Left renal pelvis (tissue), 4 donors: ENCODE results near the gene ZNF12. TPM values are rescaled to one million over a fixed set of nuclear protein-coding genes. Genes with fewer than 3 reads are reported as not detected.
A peak's percentile ranks its signal among the peaks of the same experiment; 100 is the strongest.
"Not testable (repeated sequence)": the region's sequence is repeated elsewhere in the genome, so short reads cannot be mapped to it uniquely, and the experiment has no call there.

Experiments
- DNase-seq, 4 donors: peaks; one replicate each; pipeline ENCODE4 v3.0.0-alpha.2; 2013; ENCODE audit warnings: low read depth in 4 of 4, low spot score in 3 of 4
- polyA plus RNA-seq, 4 donors: library from polyadenylated mRNA; unstranded; fragments of 120-200 nt; gene quantifications; one replicate each; pipeline ENCODE4 v1.2.1, GENCODE V29; 2013; ENCODE audit not compliant: insufficient read length in 4 of 4

Gene ZNF12
- polyA plus RNA-seq = 10 to 100 TPM; 37.3 to 50.4 (median 39.5) TPM

DNA sequence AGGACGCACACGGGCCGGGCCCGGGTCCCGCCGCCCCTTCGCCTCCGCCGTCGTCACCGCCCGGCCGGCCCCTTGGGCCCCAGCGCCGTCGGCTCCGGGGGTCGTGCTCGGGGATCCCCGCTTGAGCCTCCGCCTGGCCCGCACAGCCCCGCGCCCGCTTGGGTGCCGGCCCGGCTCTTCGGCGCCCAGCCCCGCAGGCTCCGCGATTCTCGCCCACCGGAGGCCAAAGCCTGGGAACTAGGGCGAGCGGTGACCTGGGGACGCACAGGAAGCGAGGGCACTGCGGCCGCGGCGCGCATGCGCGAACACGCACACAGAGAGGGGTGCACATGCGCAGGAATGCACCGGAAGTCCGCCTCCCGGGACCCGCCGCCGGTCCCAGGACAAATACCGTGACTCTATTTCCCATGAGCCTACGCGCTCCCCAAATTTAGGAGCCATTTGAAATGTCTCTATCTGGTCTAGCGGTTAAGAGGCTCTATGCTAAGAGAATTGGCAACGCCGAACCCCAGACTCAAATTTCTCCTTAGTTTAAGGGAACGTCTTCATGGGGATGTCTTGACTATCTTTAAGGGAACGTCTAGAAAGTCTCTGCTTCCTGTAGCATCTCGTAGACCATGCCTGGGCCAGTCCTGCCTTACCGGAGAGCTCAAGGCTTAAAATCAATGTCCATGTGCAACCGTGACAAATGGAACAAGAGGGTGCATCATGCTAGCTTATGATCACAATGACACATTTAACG, at the start of gene ZNF12:
TSS of gene ZNF12 (minus strand) at position 282 of the 742 bp plus-strand sequence. CDS start 1,774 bp downstream, outside the sequence.
- peak; percentile 88 to 90 (median 89) for DNase-seq

DNA sequence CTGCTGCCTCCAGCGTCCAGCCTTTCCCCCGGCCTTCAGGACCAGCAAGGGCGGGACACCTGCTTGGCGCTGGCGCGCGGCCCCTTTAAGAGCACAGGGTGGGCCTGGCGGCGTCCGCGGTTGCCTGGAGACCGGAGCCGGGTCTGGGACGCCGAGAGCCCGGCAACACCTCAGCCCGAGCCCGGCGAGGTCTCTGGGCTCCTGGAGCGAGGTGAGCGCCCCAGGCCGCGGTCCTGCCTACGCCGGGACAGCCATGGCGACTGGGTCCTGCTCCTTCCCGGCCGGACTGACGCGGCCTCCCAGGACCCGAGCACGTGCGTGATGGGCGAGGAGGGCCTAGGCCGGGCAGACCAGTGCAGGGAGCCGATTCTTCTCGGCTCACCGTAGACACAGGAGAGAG, 47.2 kb upstream of the ZNF12 start, which contains the start of gene RSPH10B2:
TSS of gene RSPH10B2 (plus strand) at position 140 of the 400 bp plus-strand sequence. CDS start 3,575 bp downstream, outside the sequence.
- DNase-seq = not testable (repeated sequence)

DNA sequence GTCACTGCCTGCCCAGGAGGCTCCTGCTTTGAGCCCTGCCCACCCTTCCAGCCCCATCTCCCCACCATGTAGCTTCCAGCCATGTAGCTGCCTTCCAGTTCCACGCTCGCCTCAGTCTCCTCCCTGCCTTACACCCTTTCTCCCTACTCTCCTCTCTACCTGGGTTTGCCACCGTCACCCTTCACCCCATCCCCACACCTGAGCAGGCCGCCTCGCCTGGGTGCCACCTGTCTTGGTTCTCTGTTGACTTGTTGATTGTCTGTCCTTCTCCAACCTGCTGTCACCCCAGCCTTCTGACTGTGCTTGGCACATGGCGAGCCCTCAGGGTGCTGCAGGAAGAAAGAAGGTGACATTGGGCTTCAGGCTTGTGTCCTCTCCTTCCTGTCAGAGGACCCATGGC, 43.4 kb upstream of the ZNF12 start:
- DNase-seq = not testable (repeated sequence)

DNA sequence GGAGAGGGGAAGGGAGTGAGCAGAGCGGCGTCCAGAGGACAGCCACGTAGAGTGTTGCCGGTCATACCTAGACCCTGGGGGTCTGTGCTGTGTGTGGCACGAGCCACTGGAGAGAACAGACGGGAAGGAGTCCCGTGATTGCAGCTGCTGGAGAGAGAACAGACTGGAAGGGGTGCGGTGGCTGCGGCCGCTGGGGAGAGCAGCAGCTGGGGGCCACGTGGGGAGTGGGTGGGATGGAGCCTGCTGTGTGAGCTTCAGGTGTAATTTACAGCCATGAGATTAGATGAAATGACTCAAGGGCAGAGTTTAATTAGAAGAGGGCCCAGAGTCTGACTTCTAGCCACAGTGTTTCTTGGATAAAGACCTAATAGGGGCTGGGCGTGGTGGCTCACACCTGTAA, 42.6 kb upstream of the ZNF12 start:
- not testable (repeated sequence) for DNase-seq

DNA sequence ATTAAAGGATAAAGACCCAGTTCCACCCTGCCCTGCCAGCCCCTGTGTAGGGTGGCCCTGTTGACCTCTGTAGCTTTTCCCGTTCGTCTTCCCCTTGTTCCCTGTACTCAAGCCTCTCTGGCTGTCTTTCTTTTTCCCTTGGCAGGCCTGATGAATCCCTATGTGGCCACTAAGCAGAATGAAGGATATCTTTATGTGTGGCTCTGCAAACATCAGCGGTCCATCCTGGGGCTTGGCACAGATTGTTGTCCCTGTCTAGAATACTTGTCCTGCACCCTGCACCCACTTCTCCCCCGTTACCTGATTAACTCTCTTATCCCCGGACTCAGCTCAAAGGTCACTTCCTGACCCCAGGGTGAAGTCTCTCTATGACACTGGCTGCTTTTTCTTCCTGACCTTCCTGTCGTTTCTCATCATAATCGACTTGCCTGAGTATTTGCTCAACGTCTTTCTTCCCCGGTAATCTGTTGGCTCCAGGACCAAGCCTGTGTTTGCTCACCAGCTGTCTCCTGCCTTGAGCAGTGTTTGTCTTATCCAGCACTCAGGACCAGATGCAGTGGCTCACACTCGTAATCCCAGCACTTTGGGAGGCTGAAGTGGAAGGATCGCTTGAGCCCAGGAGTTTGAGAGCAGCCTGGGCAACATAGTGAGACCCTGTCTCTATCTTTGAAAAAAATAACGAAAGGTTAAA, 37.8 kb upstream of the ZNF12 start:
- not testable (repeated sequence) for DNase-seq

DNA sequence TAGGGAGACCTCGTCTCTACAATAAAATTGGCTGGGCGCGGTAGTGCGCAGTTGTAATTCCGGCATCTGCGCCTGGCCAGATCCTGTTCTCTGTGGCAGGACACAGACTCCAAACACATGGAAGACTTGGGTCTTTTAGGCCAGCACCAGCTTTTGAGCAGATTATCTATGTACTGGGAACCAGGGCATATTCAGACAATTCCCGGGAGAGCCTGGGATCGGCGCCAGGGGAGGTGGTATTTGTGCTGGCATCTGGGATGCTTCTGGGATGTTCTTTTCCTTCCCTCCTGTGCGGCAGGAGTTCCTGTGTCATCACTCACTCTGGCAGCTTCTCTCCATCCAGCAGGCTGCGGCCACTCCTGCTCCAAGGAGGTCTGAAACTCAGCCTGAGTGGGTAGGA, 31.7 kb upstream of the ZNF12 start:
- DNase-seq = not testable (repeated sequence)

DNA sequence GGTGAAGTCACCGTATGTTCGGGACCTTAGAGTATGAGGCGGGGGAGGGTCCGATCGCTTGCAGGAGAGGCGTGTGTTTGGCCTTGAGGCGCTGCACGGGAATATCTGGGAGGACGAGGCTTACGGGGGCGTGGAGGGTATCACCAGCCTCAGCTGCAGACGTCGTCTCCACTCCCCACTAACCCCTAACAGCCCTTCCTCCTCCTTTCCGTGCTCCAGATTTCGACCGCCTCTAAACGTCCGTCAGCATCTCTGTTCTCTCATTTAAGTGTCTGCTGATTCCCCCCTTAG, 23.5 kb upstream of the ZNF12 start:
- peak in 2 of 4 donors; percentile 12 to 16 for DNase-seq

DNA sequence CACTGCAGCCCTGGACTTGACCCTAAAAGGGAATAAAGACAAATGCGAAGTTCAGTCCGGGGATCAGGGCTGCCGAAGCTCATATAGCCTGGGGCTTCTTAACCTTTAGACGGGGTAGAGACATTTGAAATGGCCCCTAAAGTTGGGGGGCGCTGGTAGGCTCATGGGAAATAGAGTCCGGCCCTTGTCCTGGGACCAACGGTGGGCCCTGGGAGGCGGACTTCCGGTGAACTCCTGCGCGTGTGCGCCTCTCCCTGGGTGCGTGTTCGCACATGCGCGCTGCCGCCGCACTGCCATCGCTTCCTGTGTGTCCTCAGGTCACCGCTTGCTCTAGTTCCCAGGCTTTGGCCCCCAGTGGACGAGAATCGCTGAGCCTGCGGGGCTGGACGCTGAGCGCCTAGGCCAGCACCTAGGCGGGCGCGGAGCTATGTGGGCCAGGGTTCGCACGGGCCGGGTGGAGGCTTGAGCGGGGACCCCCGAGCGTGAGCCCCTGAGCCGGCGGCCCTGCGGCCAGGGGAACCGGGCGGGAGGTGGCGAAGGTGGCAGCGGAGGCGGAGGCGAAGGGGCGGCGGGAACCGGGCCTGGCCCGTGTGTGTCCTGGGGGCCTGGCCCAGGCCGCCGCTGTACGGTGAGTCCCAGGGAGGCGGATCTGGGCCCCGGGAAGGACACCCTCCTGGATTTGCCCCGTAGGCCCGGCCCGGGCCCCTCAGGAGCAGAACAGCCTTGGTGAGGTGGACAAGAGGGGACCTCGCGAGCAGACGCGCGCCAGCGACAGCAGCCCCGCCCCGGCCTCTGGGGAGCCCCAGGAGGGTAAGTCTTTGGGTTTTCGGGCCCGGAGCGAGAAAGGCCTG, 23.0 kb upstream of the ZNF12 start:
- DNase-seq = peak; percentile 79 to 87 (median 86)

DNA sequence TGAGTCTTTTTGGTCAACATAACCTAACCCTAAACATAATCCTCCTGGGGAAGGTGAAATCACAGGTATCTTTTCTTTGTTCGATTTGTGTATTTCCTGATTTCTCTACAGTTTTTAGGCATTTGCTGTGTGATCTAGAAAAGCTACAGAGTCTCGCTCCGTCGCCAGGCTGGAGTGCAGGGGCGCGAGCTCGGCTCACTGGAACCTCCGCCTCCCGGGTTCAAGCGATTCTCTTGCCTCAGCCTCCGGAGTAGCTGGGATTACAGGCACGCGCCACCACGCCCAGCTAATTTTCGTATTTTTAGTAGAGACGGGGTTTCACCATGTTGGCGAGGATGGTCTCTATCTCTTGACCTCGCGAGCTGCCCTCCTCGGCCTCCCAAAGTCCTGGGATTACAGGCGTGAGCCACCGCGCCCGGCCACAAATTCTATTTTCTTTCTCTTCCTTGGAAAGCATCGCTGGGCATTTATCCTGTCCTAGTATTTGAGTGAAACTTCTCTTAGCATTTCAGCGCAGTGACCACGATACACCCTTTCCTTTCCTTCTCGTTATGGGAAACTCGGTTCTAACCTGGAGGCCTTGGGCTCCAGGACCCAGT, 22.2 kb upstream of the ZNF12 start:
- DNase-seq = not testable (repeated sequence)

DNA sequence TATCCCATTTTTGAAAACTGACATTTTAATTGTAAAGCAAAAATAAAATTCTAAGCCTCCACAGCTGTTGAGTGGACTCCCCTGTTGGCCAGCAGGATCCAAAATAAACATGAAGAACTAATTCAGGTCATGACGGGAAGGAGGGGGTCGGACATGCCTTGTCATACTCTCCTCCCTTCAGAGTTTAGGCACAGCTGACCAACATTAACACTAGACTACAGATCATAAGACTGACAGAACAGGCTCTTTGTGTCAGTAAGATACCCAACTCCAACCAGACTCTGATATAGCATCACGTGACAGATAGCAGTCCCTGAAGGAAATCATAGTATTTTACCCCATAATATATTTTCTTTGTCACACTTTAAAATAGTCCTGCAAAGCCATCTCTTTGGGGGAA, 20.9 kb upstream of the ZNF12 start:
- peak in 3 of 4 donors; percentile 5 to 36 (median 27) for DNase-seq

DNA sequence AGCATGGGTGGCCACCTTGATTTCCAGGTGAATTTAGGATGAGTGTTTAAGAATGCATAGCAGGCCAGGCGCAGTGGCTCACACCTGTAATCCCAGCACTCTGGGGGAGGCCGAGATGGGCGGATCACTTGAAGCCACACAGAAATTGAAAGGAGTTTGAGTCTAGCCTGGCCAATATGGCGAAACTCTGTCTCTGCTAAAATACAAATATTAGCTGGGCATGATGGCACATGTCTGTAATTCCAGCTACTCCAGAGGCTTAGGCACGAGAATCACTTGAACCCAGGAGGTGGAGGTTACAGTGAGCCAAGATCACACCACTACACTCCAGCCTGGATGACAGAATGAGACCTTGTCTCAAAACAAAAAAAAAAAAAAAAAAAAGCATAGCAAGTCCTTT, 19.6 kb upstream of the ZNF12 start:
- DNase-seq = not testable (repeated sequence)

DNA sequence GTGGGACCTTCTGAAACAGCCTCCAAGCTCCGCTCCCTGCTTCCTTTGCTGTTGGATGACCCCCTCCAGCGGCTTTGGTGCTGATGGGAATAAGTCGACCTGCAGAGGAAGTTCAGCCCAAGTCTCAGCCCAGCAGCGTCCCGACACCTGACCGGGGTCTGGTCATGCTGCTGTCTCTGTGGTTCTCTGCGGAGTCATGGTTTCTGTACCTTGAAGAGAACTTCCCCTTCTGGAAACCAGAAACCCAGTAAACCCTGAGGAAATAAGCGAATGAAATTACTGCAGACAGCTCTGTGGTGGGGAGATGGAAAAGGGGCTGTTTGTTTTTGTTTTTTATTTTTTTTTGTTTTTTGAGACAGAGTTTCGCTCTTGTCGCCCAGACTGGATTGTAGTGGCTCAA, 18.3 kb upstream of the ZNF12 start:
- no peak for DNase-seq

DNA sequence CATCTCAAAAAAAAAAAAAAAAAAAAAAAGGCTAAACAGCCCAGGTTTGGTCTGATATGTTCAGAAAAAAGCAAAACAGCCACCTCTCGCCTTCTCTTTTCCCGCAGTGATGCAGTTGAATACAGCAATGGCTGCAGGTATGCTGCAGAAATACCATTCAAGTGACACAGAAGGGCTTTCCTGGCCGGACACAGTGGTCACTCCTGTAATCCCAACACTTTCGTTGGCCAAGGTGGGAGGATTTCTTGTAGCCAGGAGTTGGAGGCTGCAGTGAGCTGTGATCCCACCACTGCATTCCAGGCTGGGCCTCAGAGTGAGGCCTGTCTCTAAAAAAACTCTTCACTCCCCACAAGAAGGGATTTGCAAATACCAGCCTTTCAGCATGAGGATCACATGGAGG, 17.6 kb upstream of the ZNF12 start:
- DNase-seq = not testable (repeated sequence)

DNA sequence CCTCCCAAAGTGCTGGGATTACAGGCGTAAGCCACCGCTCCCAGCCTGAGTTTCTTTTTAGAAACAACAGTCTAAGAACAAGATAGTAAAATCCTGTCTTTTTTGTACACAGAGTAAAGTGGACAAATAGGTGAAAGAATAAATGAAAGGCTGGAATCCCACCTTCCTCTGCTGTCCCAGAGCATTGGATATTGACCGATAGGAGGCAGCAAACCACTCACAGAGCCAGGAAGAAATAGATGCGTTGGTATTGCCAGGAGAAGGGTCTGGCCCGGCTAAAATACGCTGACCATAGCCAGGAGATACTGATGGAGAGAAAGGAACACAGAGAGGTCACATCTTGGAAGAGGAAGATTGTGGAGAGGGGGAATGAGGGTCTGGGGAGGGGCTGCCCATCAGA, 11.4 kb upstream of the ZNF12 start:
- DNase-seq = no peak

DNA sequence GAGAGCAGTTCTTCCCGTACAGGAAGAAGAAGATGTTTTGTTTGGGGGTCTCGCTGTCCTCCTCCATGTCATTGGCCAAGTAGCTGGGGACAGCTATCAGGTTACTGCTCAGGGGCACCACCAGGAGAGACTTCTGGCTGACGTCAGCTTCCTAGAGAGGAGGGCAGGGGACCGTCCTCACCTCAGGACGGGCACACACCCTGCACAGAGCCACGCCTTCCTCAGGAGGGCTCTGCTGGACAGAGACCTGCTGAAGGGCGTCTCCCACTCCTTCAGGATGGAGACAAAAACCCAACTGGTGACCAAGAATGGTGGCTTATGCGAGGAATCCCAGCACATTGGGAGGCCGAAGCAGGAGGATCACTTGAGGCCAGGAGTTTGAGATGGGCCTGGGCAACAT, 9.2 kb upstream of the ZNF12 start:
- DNase-seq = not testable (repeated sequence)

DNA sequence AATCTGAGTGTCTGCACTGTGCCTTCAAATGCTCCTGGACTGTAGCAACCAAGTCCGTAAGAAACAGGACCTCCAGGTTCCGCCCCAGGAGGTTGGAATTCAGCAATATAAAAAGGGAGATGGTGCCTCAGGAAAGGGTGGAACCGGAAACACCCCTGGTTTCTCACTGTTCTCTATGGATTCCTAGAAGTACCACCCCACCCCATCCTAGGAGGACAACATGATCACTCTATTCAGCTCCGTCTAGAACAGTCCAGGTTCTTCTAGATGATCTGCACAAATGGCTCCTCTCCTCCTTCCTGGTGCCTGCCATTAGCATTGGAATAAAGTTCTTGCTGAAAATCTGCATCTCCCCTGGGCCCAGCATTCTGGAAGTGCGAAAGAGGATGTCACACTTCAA, 7.6 kb upstream of the ZNF12 start:
- no peak for DNase-seq

DNA sequence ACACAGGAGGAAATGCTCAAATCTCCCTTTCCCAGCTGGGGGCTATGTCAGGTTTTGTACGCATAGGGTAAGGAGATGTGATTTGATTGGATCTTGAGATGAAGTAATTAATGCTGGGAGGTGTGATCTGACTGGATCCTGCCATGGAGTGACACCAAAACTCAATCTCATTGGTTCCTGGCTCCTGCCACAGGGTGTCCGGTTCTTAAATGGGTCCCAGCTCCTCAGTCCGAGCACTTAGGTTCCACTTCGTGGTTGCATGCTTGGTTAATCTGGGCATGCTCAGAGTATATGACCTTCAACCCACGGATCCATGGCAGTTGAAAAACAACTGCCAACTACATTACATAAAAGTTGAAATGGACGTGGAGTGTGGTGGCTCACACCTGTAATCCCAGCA, 3.1 kb upstream of the ZNF12 start:
- no peak for DNase-seq

DNA sequence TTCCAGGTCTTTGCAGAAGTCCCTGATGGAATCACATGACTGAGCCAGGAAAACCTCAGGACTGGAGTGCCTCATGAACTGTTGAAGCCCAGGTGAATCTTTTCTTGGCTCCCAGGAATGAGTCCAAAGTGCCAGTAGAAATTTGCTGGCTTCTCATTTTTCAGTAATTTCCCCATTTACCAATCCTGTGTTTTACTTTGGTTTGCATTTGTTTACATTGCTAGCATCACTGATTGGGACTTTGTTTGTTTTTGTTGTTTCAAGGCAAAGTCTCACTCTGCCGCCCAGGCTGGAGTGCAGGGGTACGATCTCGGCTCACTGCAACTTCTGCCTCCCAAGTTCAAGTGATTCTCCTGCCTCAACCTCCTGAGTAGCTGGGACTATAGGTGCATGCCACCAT, 1.6 kb upstream of the ZNF12 start:
- DNase-seq = no peak

DNA sequence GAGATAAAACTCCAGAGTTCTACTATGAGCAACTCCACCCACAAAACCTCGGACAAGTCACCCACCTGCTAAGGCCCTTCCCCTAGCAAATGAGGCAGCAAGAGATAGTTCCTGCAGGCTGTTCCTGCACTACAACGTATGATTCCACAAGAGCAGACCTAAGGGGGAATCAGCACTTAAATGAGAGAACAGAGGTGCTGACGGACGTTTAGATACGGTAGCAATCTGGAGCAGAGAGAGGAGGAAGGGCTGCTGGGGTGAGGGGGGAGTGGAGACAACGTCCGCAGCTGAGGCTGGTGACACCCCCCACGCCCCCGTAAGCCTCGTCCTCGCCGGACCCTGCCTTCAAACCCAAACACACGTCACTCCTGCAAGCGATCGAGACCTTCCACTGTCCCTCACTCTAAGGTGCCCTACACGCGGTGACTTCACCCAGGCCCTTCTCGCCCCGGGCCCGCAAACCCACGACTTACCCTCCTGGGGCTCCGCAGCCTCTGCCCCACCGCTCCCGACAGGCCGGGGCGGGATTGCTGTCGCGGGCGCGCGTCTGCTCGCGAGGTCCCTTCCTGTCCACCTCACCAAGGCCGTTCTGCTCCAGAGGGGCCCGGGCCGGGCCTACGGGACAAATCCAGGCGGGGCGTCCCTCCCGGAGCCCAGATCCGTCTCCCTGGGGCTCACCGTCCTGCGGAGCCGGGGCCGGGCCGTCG, 635 bp downstream of the ZNF12 start:
- DNase-seq = peak in 1 of 4 donors; percentile 20

DNA sequence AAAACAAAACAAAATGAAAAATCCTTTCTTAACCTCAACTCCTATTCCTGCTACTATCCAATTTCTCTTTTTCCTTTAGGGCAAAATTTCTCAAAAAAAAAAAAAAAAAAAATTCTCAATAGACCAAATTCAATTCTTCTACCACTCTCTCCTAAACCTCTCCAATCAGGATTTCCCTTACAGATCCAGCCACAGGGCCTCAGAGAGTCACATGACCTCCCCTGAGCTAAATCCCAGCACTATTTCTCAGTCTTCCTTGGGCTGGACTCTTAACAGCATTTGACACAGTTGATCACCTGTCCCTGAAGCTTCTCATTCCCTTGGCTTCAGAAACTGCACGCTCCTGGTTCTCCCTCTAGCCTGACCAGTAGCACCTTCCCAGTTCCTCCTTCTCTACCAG, 4.9 kb downstream of the ZNF12 start:
- no peak for DNase-seq
